H1 (cell line): ENCODE measurements around the gene LAMB3.

Source experiments
- CTBP2 ChIP-seq: IDR thresholded peaks from 2 replicates; pipeline ENCODE4 v1.7.0; 2011; ENCODE audit warnings: borderline replicate concordance, mild to moderate bottlenecking, moderate library complexity, mixed read lengths, low read length; ENCODE audit not compliant: insufficient read depth, insufficient read length
- FOSL1 ChIP-seq: IDR thresholded peaks from 2 replicates; pipeline ENCODE4 v1.6.1; 2011; ENCODE audit warnings: mild to moderate bottlenecking, low read depth, low read length, moderate library complexity; ENCODE audit not compliant: insufficient read depth
- KDM4A ChIP-seq: IDR thresholded peaks from one replicate; pipeline ENCODE4 v1.7.1; 2012; ENCODE audit warnings: low read depth, mild to moderate bottlenecking, moderate library complexity, low read length, inconsistent platforms; ENCODE audit not compliant: severe bottlenecking
- SUZ12 ChIP-seq: fragments of 200-600 bp; sonication (generic); IDR thresholded peaks from 2 replicates; pipeline ENCODE4 v1.6.1; 2012; ENCODE audit warnings: mild to moderate bottlenecking, inconsistent platforms, low read length, moderate library complexity, mixed read lengths

DNA sequence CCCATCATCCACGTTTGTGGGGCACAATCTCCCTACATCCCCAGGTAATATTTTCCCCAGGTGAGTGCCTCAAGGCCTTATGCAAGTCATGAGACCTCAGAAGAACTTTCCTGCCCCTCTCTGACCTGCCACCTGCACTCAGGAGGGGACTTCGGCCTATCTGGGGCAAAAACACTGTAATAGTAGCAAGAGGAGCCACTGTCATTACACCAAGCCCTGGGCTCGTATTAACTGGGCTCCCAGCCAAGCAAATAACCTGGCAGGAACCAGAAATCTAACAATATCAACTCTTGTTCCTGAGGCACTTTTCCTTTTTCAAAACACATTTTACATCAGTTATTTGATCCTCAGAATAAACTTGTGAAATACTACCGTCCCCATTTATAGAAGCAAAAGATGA is 30.9 kb downstream of the LAMB3 start:
- TF ChIP-seq FOSL1 = no peak
- TF ChIP-seq KDM4A = no peak
- no peak for TF ChIP-seq CTBP2
- no peak for TF ChIP-seq SUZ12
